ENCODE results near the gene OTOP2. TPM values are rescaled to one million over a fixed set of nuclear protein-coding genes. Genes with fewer than 3 reads are reported as not detected.

OTOP2 gene
- total and polyA plus RNA-seq, 2 experiments from 2014 or later = not detected

DNA sequence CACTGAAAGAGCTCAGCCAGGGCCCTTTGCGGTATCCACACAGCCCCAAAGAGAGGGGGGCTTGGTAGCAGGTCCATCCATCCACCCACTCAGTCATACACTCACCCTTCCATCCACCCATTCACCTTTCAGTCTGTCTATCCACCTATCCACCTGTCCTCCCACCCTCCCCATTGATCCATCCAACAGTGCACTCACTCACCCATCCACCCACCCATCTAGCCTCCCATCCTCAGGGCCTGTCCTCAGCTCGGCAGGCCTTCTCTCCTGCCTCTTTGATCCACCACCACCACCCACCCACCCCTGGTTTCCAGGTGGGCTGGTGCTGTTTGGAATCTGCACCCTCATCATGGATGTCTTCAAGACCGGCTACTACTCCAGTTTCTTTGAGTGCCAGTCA is 1.2 kb downstream of the OTOP2 start:
- Histone ChIP-seq H3K27me3 (peaks cover 78% of the 10 kb centered on the region), H3K4me1 (ENCODE audit: low read depth) (peaks cover 4% of the 10 kb centered on the region), H3K27ac (no peak overlapping the region), H3K4me3 (no peak overlapping the region), H3K9me3 (ENCODE audit: low read depth) (no peaks in the 10 kb centered on the region), H3K36me3 (no peaks in the 10 kb centered on the region)
- DNase-seq (ENCODE audit: low read depth in 1 of 2, low spot score in 1 of 2) = no peak
- no peak for TF ChIP-seq CTCF (IDR thresholded peaks at IDR 0.05; ENCODE audit: low read depth, low read length)

- no peak for DNase-seq (ENCODE audit: low read depth in 1 of 2, low spot score in 1 of 2)
- no peaks in the 10 kb centered on the region for H3K9me3 ChIP-seq (ENCODE audit: low read depth)
- peaks cover 94% of the 10 kb centered on the region for H3K27me3 ChIP-seq
- H3K36me3 ChIP-seq = no peaks in the 10 kb centered on the region
- no peak for TF ChIP-seq CTCF (IDR thresholded peaks at IDR 0.05; ENCODE audit: low read depth, low read length)
- no peak overlapping the region for H3K4me3 ChIP-seq
- no peak overlapping the region for H3K27ac ChIP-seq
- no peaks in the 10 kb centered on the region for H3K4me1 ChIP-seq (ENCODE audit: low read depth)
Measured at GRCh38 chr17:74928786-74929185, 4.7 kb downstream of the OTOP2 start.

DNA sequence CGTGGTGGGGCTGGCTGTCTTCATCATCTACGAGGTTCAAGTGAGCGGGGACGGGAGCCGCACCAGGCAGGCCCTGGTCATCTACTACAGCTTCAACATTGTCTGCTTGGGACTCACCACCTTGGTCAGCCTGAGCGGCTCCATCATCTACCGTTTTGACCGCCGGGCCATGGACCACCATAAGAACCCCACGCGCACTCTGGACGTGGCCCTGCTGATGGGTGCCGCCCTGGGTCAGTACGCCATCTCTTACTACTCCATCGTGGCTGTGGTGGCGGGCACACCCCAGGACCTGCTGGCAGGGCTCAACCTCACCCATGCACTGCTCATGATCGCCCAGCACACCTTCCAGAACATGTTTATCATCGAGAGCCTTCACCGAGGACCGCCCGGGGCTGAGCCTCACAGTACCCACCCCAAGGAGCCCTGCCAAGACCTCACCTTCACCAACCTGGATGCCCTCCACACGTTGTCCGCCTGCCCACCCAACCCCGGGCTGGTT is 6.5 kb downstream of the OTOP2 start:
- Histone ChIP-seq H3K4me1 (ENCODE audit: low read depth) (no peaks in the 10 kb centered on the region), H3K4me3 (no peak overlapping the region), H3K36me3 (no peaks in the 10 kb centered on the region), H3K9me3 (ENCODE audit: low read depth) (no peaks in the 10 kb centered on the region), H3K27me3 (peaks cover 94% of the 10 kb centered on the region), H3K27ac (no peak overlapping the region)
- no peak for DNase-seq (ENCODE audit: low read depth in 1 of 2, low spot score in 1 of 2)
- TF ChIP-seq CTCF (IDR thresholded peaks at IDR 0.05; ENCODE audit: low read depth, low read length) = no peak

DNA sequence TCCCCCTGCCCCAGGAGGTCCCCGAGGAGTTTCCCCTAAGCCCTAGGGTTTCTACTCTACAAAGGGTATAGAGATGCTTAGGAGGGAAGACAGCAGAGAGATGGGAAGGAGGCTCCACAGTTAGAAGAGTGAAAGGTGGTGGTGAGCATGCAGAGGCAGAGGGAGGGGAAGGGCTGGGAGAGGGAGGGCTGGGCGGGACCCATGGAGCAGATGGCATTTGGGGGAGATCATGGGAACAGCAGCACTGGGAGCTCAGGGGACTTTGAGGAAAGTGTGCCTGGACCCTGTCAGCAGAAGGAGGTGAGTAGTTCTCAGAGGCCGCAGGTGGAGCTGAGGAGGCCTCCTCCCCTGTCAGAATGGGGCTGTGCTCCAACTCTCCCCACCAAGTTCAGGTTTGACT is 11.0 kb downstream of the OTOP2 start:
- no peak overlapping the region for H3K4me3 ChIP-seq
- H3K4me1 ChIP-seq (ENCODE audit: low read depth) = no peaks in the 10 kb centered on the region
- H3K27me3 ChIP-seq = peaks cover 91% of the 10 kb centered on the region
- no peak overlapping the region for H3K27ac ChIP-seq
- H3K36me3 ChIP-seq = no peaks in the 10 kb centered on the region
- no peak for DNase-seq (ENCODE audit: low read depth in 1 of 2, low spot score in 1 of 2)
- H3K9me3 ChIP-seq (ENCODE audit: low read depth) = no peaks in the 10 kb centered on the region
- no peak for TF ChIP-seq CTCF (IDR thresholded peaks at IDR 0.05; ENCODE audit: low read depth, low read length)

GRCh38 chr17:74935585-74936469 is 11.8 kb downstream of the OTOP2 start, which contains the start of gene OTOP3:
TSS of gene OTOP3 (plus strand) at chr17:74935898. CDS start at chr17:74935922, 24 bp downstream.
- H3K4me3 ChIP-seq = no peak within 1 kb of the TSS
- TF ChIP-seq CTCF (IDR thresholded peaks at IDR 0.05; ENCODE audit: low read depth, low read length) = no peak
- no peaks in the 10 kb centered on the region for H3K9me3 ChIP-seq (ENCODE audit: low read depth)
- no peaks in the 10 kb centered on the region for H3K36me3 ChIP-seq
- H3K27me3 ChIP-seq = peaks cover 91% of the 10 kb centered on the region
- DNase-seq (ENCODE audit: low read depth in 1 of 2, low spot score in 1 of 2) = no peak
- no peak within 1 kb of the TSS for H3K27ac ChIP-seq
- H3K4me1 ChIP-seq (ENCODE audit: low read depth) = no peaks in the 10 kb centered on the region
